MCF 10A (cell line): Measurements from ENCODE around the gene TTYH1. TPM values are rescaled to one million over a fixed set of nuclear protein-coding genes. Genes with fewer than 3 reads are reported as not detected.

Source experiments
- BruUV-seq: library from RNA; stranded (reverse); fragments of 400-500 nt; replicated peaks from 2 replicates; lab custom pipeline; 2021; lab: Mats Ljungman, UMichigan
- CTCF ChIA-PET: fragments of 300-600 bp; sonication (Branson Sonifier 250); formaldehyde crosslinking; extraction: SDS; loops from one replicate; lab custom pipeline; 2021; ENCODE audit warnings: antibody characterized with exemption, inconsistent platforms; lab: Yijun Ruan, JAX
- POLR2A ChIA-PET: fragments of 300-600, 350-650 bp; sonication (Branson Sonifier 250); formaldehyde crosslinking; extraction: SDS; loops from one replicate; lab custom pipeline; 2020; ENCODE audit warnings: antibody characterized with exemption, inconsistent platforms; lab: Yijun Ruan, JAX
- DNase-seq: peaks from one replicate; pipeline ENCODE4 v3.0.0-alpha.2; 2018; ENCODE audit not compliant: unreplicated experiment
- H3K27ac Mint-ChIP-seq: one replicate; pipeline ENCODE4 v1.8.0; 2022; ENCODE audit warnings: mild to moderate bottlenecking, low read depth, mixed read lengths; ENCODE audit not compliant: unreplicated experiment
- H3K27me3 Mint-ChIP-seq: one replicate; pipeline ENCODE4 v1.8.0; 2022; ENCODE audit warnings: mixed read lengths; ENCODE audit not compliant: insufficient read depth, unreplicated experiment
- H3K36me3 Mint-ChIP-seq: one replicate; pipeline ENCODE4 v1.8.0; 2022; ENCODE audit warnings: mild to moderate bottlenecking, moderate library complexity, mixed read lengths; ENCODE audit not compliant: insufficient read depth, unreplicated experiment
- H3K4me1 Mint-ChIP-seq: one replicate; pipeline ENCODE4 v1.8.0; 2022; ENCODE audit warnings: mixed read lengths; ENCODE audit not compliant: insufficient read depth, unreplicated experiment
- H3K4me3 Mint-ChIP-seq: one replicate; pipeline ENCODE4 v1.8.0; 2022; ENCODE audit warnings: mild to moderate bottlenecking, moderate library complexity, mixed read lengths; ENCODE audit not compliant: unreplicated experiment
- H3K9me3 Mint-ChIP-seq: one replicate; pipeline ENCODE4 v1.8.0; 2022; ENCODE audit warnings: mixed read lengths; ENCODE audit not compliant: unreplicated experiment
- intact Hi-C: fragments of 100-400 bp; cut with micrococcal nuclease; formaldehyde crosslinking; loops from 2 replicates; pipeline ENCODE4 v1.14.1; 2022
- total RNA-seq: library from RNA; stranded (reverse); gene quantifications from 2 replicates; pipeline ENCODE4 v1.2.3, GENCODE V29; 2022
- TF ChIP-seq, protein P1 (sequence below): fragments of 200-600 bp; IDR thresholded peaks from one replicate; pipeline ENCODE4 v1.8.0; 2022; ENCODE audit warnings: antibody characterized with exemption, mild to moderate bottlenecking; ENCODE audit not compliant: unreplicated experiment

Gene TTYH1
- total RNA-seq, 1 experiment from 2014 or later: not detected

GRCh38 chr19:54461613-54462012 lies 46.3 kb downstream of the TTYH1 start:
- H3K27ac Mint-ChIP-seq: peak overlapping the region; percentile 27
- peak overlapping the region; percentile 84 for H3K4me3 Mint-ChIP-seq
- BruUV-seq: no TSS peak
- ChIA-PET POLR2A (interaction anchor here (0.6 to 6.8 kb wide), 5 partner anchors 9 to 1143 kb away, joined by 3 to 157 read pairs (median 4); partner anchors contain the start of genes CNOT3 and LENG8), CTCF (interaction anchor here (0.6 to 1.7 kb wide), 2 partner anchors 20 to 54 kb away, joined by 4 to 6 read pairs; no protein-coding TSS in a partner anchor)
- peaks cover 16% of the 10 kb centered on the region for H3K4me1 Mint-ChIP-seq
- TF ChIP-seq, protein P1, sequence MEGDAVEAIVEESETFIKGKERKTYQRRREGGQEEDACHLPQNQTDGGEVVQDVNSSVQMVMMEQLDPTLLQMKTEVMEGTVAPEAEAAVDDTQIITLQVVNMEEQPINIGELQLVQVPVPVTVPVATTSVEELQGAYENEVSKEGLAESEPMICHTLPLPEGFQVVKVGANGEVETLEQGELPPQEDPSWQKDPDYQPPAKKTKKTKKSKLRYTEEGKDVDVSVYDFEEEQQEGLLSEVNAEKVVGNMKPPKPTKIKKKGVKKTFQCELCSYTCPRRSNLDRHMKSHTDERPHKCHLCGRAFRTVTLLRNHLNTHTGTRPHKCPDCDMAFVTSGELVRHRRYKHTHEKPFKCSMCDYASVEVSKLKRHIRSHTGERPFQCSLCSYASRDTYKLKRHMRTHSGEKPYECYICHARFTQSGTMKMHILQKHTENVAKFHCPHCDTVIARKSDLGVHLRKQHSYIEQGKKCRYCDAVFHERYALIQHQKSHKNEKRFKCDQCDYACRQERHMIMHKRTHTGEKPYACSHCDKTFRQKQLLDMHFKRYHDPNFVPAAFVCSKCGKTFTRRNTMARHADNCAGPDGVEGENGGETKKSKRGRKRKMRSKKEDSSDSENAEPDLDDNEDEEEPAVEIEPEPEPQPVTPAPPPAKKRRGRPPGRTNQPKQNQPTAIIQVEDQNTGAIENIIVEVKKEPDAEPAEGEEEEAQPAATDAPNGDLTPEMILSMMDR: no peak
- no peak for DNase-seq
- no peaks in the 10 kb centered on the region for H3K27me3 Mint-ChIP-seq
- peaks cover 63% of the 10 kb centered on the region for H3K36me3 Mint-ChIP-seq
- intact Hi-C loops: loop anchor here (5.0 kb wide), 1 partner anchor 1681 kb away; the partner anchor contains the start of gene ZNF444
- H3K9me3 Mint-ChIP-seq: no peaks in the 10 kb centered on the region

DNA sequence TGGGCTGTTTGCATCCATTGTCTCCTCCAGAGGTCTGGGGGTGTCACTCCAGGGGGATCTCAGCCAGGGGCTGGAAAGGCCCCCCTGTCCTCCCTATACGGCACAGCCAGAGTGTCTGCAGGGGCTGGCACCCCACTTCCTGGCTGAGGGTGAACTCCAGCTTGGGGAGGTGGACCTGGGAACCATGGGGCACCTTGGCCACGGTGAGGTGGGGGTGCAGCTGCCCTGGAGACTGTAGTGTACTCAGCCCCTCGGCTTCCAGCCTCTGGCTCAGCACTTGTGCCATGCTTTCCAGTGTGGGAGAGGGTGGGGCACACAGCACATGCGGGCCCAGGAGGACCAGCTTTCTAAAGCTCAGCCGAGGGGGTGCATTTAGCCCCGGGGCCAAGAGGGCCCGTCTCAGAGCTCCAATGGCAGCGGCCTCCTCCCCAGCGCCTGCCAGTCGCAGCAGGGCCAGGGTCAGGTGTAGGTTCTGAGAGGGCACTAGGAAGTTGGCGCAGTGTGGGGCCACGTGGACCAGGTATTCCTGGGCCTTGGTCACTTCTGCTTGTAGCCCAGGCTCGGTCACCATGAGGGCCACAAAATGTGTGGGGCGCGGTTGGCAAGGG lies 46.9 kb downstream of the TTYH1 start:
- TF ChIP-seq, protein P1: no peak
- Mint-ChIP-seq H3K27ac (peak overlapping the region; percentile 27), H3K27me3 (no peaks in the 10 kb centered on the region), H3K36me3 (peaks cover 58% of the 10 kb centered on the region), H3K4me3 (peak overlapping the region; percentile 84), H3K9me3 (no peaks in the 10 kb centered on the region), H3K4me1 (peaks cover 16% of the 10 kb centered on the region)
- POLR2A ChIA-PET: interaction anchor here (0.6 to 6.8 kb wide), 7 partner anchors 10 to 1142 kb away, joined by 3 to 157 read pairs (median 3); partner anchors contain the start of genes CNOT3 and LENG8
- DNase-seq: peak; percentile 36
- intact Hi-C loops: loop anchor here (5.0 kb wide), 1 partner anchor 1680 kb away; the partner anchor contains the start of gene ZNF444
- BruUV-seq: TSS peak; percentile 63
- CTCF ChIA-PET: interaction anchor here (0.6 to 1.7 kb wide), 5 partner anchors 16 to 1018 kb away, joined by 3 to 6 read pairs (median 3); no protein-coding TSS in a partner anchor

- H3K27me3 Mint-ChIP-seq: no peaks in the 10 kb centered on the region
- H3K4me3 Mint-ChIP-seq: peak overlapping the region; percentile 84
- DNase-seq: peak; percentile 75
- TF ChIP-seq, protein P1: peak; percentile 21
- POLR2A ChIA-PET: interaction anchor here (0.6 to 6.8 kb wide), 14 partner anchors 9 to 1192 kb away, joined by 3 to 157 read pairs (median 4); partner anchors contain the start of genes CNOT3, LENG8, MBOAT7 and TSEN34
- intact Hi-C loops: loop anchor here (1.0 to 5.0 kb wide), 2 partner anchors 14 to 1679 kb away; partner anchors contain the start of genes LENG8 and ZNF444
- CTCF ChIA-PET: interaction anchor here (0.6 to 1.7 kb wide), 7 partner anchors 14 to 1017 kb away, joined by 3 to 4 read pairs (median 3); partner anchors contain the start of gene LENG8
- H3K36me3 Mint-ChIP-seq: peaks cover 50% of the 10 kb centered on the region
- no peaks in the 10 kb centered on the region for H3K9me3 Mint-ChIP-seq
- peak overlapping the region; percentile 99 for H3K27ac Mint-ChIP-seq
- no TSS peak for BruUV-seq
- H3K4me1 Mint-ChIP-seq: peaks cover 16% of the 10 kb centered on the region
Observed at GRCh38 chr19:54462655-54463530, 47.6 kb downstream of the TTYH1 start.
